IMR-90 (cell line): ENCODE data around the gene TRNT1. TPM values are rescaled to one million over a fixed set of nuclear protein-coding genes. Genes with fewer than 3 reads are reported as not detected.

Experiments used
- ATAC-seq: fragments of 200-7000 bp; cut with Tn5 transposase; 2 replicates; pipeline ENCODE4 v1.9.1; 2020; ENCODE audit warnings: low read depth, mild to moderate bottlenecking, moderate library complexity
- BruUV-seq: library from RNA; stranded (reverse); fragments of 400-500 nt; replicated peaks from 2 replicates; lab custom pipeline; 2021; lab: Mats Ljungman, UMichigan
- CTCF ChIA-PET: fragments of 300-600 bp; formaldehyde crosslinking; extraction: SDS; loops from one replicate; lab custom pipeline; 2021; ENCODE audit warnings: antibody characterized with exemption; lab: Yijun Ruan, JAX
- POLR2A ChIA-PET: fragments of 300-600 bp; sonication (Branson Sonifier 250); formaldehyde crosslinking; loops from one replicate; lab custom pipeline; 2022; ENCODE audit warnings: antibody characterized with exemption; ENCODE audit not compliant: unreplicated experiment; lab: Charles Lee
- DNase-seq: peaks from one replicate; pipeline ENCODE4 v3.0.0; 2013
- H2AFZ ChIP-seq: replicated peaks from 2 replicates; pipeline ENCODE3; 2013; ENCODE audit warnings: low read length, mild to moderate bottlenecking; ENCODE audit not compliant: poor library complexity
- H2AK5ac ChIP-seq: 2 replicates; pipeline ENCODE4 v1.6.1; 2013; ENCODE audit warnings: low read depth, low read length, inconsistent platforms
- H2AK9ac ChIP-seq: replicated peaks from 2 replicates; pipeline ENCODE3; 2013; ENCODE audit warnings: mild to moderate bottlenecking, low read depth, low read length, moderate library complexity; ENCODE audit not compliant: poor library complexity
- H2BK120ac ChIP-seq: 2 replicates; pipeline ENCODE4 v1.6.1; 2013; ENCODE audit warnings: low read depth, low read length, inconsistent platforms
- H2BK15ac ChIP-seq: 3 replicates; pipeline ENCODE4 v1.6.1; 2013; ENCODE audit warnings: low read depth, low read length, inconsistent platforms
- H2BK20ac ChIP-seq: 2 replicates; pipeline ENCODE4 v1.6.1; 2013; ENCODE audit warnings: low read depth, mild to moderate bottlenecking, inconsistent platforms, low read length, moderate library complexity
- H2BK5ac ChIP-seq: 2 replicates; pipeline ENCODE4 v1.6.1; 2013; ENCODE audit warnings: mild to moderate bottlenecking, low read depth, low read length, inconsistent platforms; ENCODE audit not compliant: poor library complexity, severe bottlenecking
- H3K14ac ChIP-seq: replicated peaks from 2 replicates; pipeline ENCODE4 v1.6.1; 2013; ENCODE audit warnings: low read depth, low read length, inconsistent platforms
- H3K18ac ChIP-seq: 2 replicates; pipeline ENCODE4 v1.6.1; 2013; ENCODE audit warnings: low read depth, low read length, control low read depth
- H3K23ac ChIP-seq: 2 replicates; pipeline ENCODE4 v1.6.1; 2013; ENCODE audit warnings: low read depth, low read length, inconsistent platforms
- H3K27ac ChIP-seq: 2 replicates; pipeline ENCODE4 v1.5.1; 2013; ENCODE audit warnings: mild to moderate bottlenecking, control low read depth, low read length; ENCODE audit not compliant: insufficient read depth
- H3K27me3 ChIP-seq: 2 replicates; pipeline ENCODE4 v1.6.1; 2013; ENCODE audit warnings: low read length; ENCODE audit not compliant: control insufficient read depth, insufficient read depth
- H3K36me3 ChIP-seq: 2 replicates; pipeline ENCODE4 v1.6.1; 2013; ENCODE audit warnings: low read length, mixed read lengths; ENCODE audit not compliant: control insufficient read depth, insufficient read depth
- H3K4ac ChIP-seq: 2 replicates; pipeline ENCODE4 v1.6.1; 2013; ENCODE audit warnings: low read depth, low read length, inconsistent platforms
- H3K4me1 ChIP-seq: 2 replicates; pipeline ENCODE4 v1.6.1; 2013; ENCODE audit warnings: low read length, mixed read lengths; ENCODE audit not compliant: control insufficient read depth, insufficient read depth
- H3K4me2 ChIP-seq: 2 replicates; pipeline ENCODE4 v1.6.1; 2013; ENCODE audit warnings: low read depth, mild to moderate bottlenecking, control low read depth, low read length, moderate library complexity
- H3K4me3 ChIP-seq: 2 replicates; pipeline ENCODE4 v1.5.1; 2013; ENCODE audit warnings: low read depth, mild to moderate bottlenecking, control low read depth, low read length, moderate library complexity; ENCODE audit not compliant: insufficient read depth
- H3K56ac ChIP-seq: 2 replicates; pipeline ENCODE4 v1.6.1; 2013; ENCODE audit warnings: low read length, inconsistent platforms; ENCODE audit not compliant: insufficient read depth; ENCODE audit errors: extremely low read depth
- H3K79me1 ChIP-seq, 2 experiments: 2 replicates each; pipeline ENCODE4 v1.6.1; 2013; ENCODE audit warnings: low read length in 2 of 2, inconsistent platforms in 1 of 2, low read depth in 1 of 2
- H3K9ac ChIP-seq: 2 replicates; pipeline ENCODE4 v1.6.1; 2013; ENCODE audit warnings: low read depth, low read length, control low read depth
- H3K9me1 ChIP-seq: 2 replicates; pipeline ENCODE4 v1.6.1; 2013; ENCODE audit warnings: low read length, inconsistent platforms; ENCODE audit not compliant: insufficient read depth
- H3K9me3 ChIP-seq: 2 replicates; pipeline ENCODE4 v1.6.1; 2013; ENCODE audit warnings: low read length; ENCODE audit not compliant: control insufficient read depth, insufficient read depth
- H4K20me1 ChIP-seq: 2 replicates; pipeline ENCODE4 v1.6.1; 2013; ENCODE audit warnings: low read length, inconsistent platforms; ENCODE audit not compliant: insufficient read depth
- H4K5ac ChIP-seq: 2 replicates; pipeline ENCODE4 v1.6.1; 2013; ENCODE audit warnings: mild to moderate bottlenecking, low read depth, low read length, control low read depth
- H4K8ac ChIP-seq, 2 experiments: 2 replicates each; pipeline ENCODE4 v1.6.1; 2013; ENCODE audit warnings: low read depth in 2 of 2, low read length in 2 of 2, control low read depth in 1 of 2, inconsistent platforms in 1 of 2
- H4K91ac ChIP-seq: 2 replicates; pipeline ENCODE4 v1.6.1; 2013; ENCODE audit warnings: low read depth, low read length, inconsistent platforms; ENCODE audit not compliant: insufficient read depth
- BHLHE40 ChIP-seq: fragments of 150-350 bp; IDR thresholded peaks from 2 replicates; pipeline ENCODE4 v1.6.1; 2016; ENCODE audit warnings: mild to moderate bottlenecking, low read depth, low read length
- CEBPB ChIP-seq: IDR thresholded peaks from 2 replicates; pipeline ENCODE4 v1.6.1; 2012; ENCODE audit warnings: low read depth, low read length, improper control_type of control experiment
- FOS ChIP-seq: fragments of 150-350 bp; IDR thresholded peaks from 2 replicates; pipeline ENCODE4 v1.6.1; 2016; ENCODE audit warnings: low read depth, low read length
- MXI1 ChIP-seq: IDR thresholded peaks from 2 replicates; pipeline ENCODE4 v1.6.1; 2012; ENCODE audit warnings: low read depth, mild to moderate bottlenecking, low read length, moderate library complexity, borderline replicate concordance
- RAD21 ChIP-seq: IDR thresholded peaks from 2 replicates; pipeline ENCODE4 v1.6.1; 2012; ENCODE audit warnings: low read length, improper control_type of control experiment
- RCOR1 ChIP-seq: IDR thresholded peaks from 2 replicates; pipeline ENCODE4 v1.6.1; 2012; ENCODE audit warnings: mild to moderate bottlenecking, low read length, improper control_type of control experiment; ENCODE audit not compliant: insufficient replicate concordance
- WGBS, 2 experiments: methylation state at CpG; one replicate each; pipeline versions ENCODE4 v1.1.5 to v1.1.7; 2013; ENCODE audit warnings: missing lambda C conversion rate in 2 of 2; ENCODE audit not compliant: insufficient read length in 1 of 2; ENCODE audit errors: extremely low coverage in 2 of 2; 5-methylcytosine and 5-hydroxymethylcytosine counted together
- dilution Hi-C: fragments of 300-500 bp; cut with HindIII; formaldehyde crosslinking; loops from one replicate; pipeline ENCODE4 v1.14.3; 2018; ENCODE audit warnings: low sequenced_read_pairs; ENCODE audit not compliant: unreplicated experiment
- in situ Hi-C: fragments of 300-500 bp; cut with MboI; formaldehyde crosslinking; loops from 3 replicates; pipeline ENCODE4 v1.14.3; 2019; ENCODE audit warnings: low sequenced_read_pairs, inconsistent platforms, mixed read lengths
- intact Hi-C: fragments of 100-400 bp; cut with micrococcal nuclease; formaldehyde crosslinking; loops from 2 replicates; pipeline ENCODE4 v1.10.0; 2022
- polyA plus RNA-seq, 3 experiments: library from polyadenylated mRNA; depleted of rRNA; stranded (reverse); fragments of >200 nt; gene quantifications; 2 replicates each; pipeline ENCODE4 v1.2.3, GENCODE V29; 2012; ENCODE audit warnings: low replicate concordance in 1 of 3
- total RNA-seq: library from RNA; depleted of rRNA; stranded (reverse); fragments of >200 nt; gene quantifications from 2 replicates; pipeline ENCODE4 v1.2.3, GENCODE V29; 2012
- TF ChIP-seq, protein P1 (sequence below): fragments of 150-350 bp; IDR thresholded peaks from 2 replicates; pipeline ENCODE4 v1.6.1; 2017; ENCODE audit warnings: mild to moderate bottlenecking, antibody characterized with exemption, low read length, low read depth
- TF ChIP-seq, protein P2 (sequence below): conservative IDR thresholded peaks from 2 replicates; pipeline ENCODE4 v1.5.1; 2012; ENCODE audit warnings: mild to moderate bottlenecking, low read depth, low read length, improper control_type of control experiment

Gene TRNT1
- total and polyA plus RNA-seq, 2 of the 4 experiments (the other 2 are of a cell fraction), result 11.8 to 12.3 TPM

DNA sequence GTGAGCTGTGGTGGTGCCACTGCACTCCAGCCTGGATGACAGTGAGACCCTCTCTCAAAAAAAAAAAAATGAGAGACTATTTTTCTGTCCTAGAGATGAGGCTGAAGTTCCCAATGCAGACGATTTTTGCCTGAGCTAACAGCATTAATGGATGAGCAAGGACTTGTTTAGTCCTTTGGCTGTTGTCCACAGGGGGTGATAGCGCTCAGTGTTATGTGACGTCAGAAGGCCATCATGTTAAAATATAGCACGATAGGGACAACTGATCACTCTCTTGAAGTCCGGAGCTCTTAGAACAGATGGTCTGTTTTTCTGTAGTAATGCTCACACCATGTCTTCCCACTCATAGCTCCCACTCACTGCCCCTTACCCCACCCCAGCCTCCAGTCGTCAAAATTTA is 6.8 kb downstream of the TRNT1 start:
- Histone ChIP-seq H3K4me1 (no peaks in the 10 kb centered on the region; the same call in 1 of the 2 replicates), H3K23ac (no peak overlapping the region), H3K18ac (no peak overlapping the region), H3K27me3 (no peaks in the 10 kb centered on the region), H3K56ac (no peak overlapping the region), H2BK120ac (no peak overlapping the region), H3K4me2 (no peak overlapping the region), H2AK9ac (no peak overlapping the region), H3K27ac (no peak overlapping the region), H2AFZ (no peak overlapping the region), H2AK5ac (no peak overlapping the region), H4K5ac (no peak overlapping the region), H2BK20ac (no peak overlapping the region), H3K4me3 (no peak overlapping the region), H4K91ac (no peak overlapping the region), H4K8ac (no peak overlapping the region), H3K79me1 (peaks cover 14 to 25% of the 10 kb centered on the region in 2 experiments), H2BK15ac (no peak overlapping the region), H3K36me3 (peaks cover 14% of the 10 kb centered on the region), H2BK5ac (no peak overlapping the region), H3K9ac (no peak overlapping the region), H4K20me1 (peaks cover 15% of the 10 kb centered on the region), H3K9me3 (no peaks in the 10 kb centered on the region), H3K9me1 (peaks cover 4% of the 10 kb centered on the region; the same call in 1 of the 2 replicates), H3K14ac (no peak overlapping the region), H3K4ac (no peak overlapping the region)
- BruUV-seq, result no TSS peak
- ChIA-PET CTCF (no interaction called here), POLR2A (no interaction called here)
- ATAC-seq (no peak), DNase-seq (peak; percentile 23)
- TF ChIP-seq CEBPB, result no peak
- TF ChIP-seq RAD21, result no peak
- TF ChIP-seq, protein P1, sequence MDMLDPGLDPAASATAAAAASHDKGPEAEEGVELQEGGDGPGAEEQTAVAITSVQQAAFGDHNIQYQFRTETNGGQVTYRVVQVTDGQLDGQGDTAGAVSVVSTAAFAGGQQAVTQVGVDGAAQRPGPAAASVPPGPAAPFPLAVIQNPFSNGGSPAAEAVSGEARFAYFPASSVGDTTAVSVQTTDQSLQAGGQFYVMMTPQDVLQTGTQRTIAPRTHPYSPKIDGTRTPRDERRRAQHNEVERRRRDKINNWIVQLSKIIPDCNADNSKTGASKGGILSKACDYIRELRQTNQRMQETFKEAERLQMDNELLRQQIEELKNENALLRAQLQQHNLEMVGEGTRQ, result no peak
- TF ChIP-seq, protein P2, sequence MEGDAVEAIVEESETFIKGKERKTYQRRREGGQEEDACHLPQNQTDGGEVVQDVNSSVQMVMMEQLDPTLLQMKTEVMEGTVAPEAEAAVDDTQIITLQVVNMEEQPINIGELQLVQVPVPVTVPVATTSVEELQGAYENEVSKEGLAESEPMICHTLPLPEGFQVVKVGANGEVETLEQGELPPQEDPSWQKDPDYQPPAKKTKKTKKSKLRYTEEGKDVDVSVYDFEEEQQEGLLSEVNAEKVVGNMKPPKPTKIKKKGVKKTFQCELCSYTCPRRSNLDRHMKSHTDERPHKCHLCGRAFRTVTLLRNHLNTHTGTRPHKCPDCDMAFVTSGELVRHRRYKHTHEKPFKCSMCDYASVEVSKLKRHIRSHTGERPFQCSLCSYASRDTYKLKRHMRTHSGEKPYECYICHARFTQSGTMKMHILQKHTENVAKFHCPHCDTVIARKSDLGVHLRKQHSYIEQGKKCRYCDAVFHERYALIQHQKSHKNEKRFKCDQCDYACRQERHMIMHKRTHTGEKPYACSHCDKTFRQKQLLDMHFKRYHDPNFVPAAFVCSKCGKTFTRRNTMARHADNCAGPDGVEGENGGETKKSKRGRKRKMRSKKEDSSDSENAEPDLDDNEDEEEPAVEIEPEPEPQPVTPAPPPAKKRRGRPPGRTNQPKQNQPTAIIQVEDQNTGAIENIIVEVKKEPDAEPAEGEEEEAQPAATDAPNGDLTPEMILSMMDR, result no peak
- TF ChIP-seq MXI1, result no peak
- TF ChIP-seq FOS, result no peak
- no peak for TF ChIP-seq RCOR1
- no peak for TF ChIP-seq BHLHE40
- intact Hi-C loops, result no loop called here
- dilution Hi-C loops, result no loop called here
- WGBS, 2 experiments, result 33% methylated on average over 1 of the region's 6 CpGs; no CpG with 5 or more reads in 1 of the 2 experiments
- in situ Hi-C loops, result no loop called here
